Measurements from ENCODE around the gene KRTAP2-2.
"Not testable (repeated sequence)": the region's sequence is repeated elsewhere in the genome, so short reads cannot be mapped to it uniquely, and the experiment has no call there.

The KRTAP2-2 gene

DNA sequence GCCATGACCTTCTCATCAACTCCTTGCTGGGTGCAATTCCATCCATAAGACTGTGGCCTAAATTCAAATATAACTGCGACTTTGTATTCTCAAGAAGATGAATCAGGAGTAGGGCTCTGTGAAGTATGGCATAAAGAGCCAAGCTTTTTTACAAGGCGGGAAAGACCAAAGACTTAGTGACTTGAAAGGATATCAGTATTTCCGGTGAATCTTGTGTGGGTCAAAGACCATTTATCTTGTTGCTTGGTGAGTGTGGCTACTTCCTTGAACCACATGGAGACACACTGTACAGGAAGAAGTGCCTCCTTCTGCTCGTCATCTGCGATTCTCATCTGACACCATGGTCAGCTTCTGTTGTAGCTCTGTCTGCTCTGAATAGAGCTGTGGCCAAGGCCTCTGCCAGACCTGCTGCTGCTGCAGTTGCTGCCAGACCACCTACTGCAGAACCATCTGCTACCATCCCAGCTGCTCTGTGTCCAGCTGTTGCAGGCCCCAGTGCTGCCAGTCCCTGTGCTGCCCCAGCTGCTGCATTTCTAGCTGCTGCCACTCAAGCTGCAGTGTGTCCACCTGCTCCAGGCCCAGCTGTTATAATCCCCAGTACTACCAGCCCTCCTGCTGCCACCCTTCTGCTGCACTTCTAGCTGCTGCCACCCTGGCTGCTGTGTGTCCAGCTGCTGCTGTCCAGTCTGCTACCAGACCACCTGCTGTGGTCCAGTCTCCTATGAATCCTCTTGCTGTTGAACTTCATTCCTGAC is 16.8 kb upstream of the KRTAP2-2 start:
- Histone ChIP-seq H3K4me3 (replicated peaks; ENCODE audit: low read depth, low read length) (no peak overlapping the region), H3K36me3 (ENCODE audit: control insufficient read depth, insufficient read depth, low read length) (no peaks in the 10 kb centered on the region), H3K27me3 (replicated peaks; ENCODE audit: control insufficient read depth, insufficient read depth, low read length) (no peaks in the 10 kb centered on the region)
- no peak for DNase-seq (ENCODE audit: extremely low read depth, insufficient read length)
- TF ChIP-seq CTCF (IDR thresholded peaks at IDR 0.05; ENCODE audit: insufficient read depth, low read length, poor library complexity, severe bottlenecking), result no peak

- no peaks in the 10 kb centered on the region for H3K27me3 ChIP-seq (replicated peaks; ENCODE audit: control insufficient read depth, insufficient read depth, low read length)
- H3K36me3 ChIP-seq (ENCODE audit: control insufficient read depth, insufficient read depth, low read length), result no peaks in the 10 kb centered on the region
- no peak overlapping the region for H3K4me3 ChIP-seq (replicated peaks; ENCODE audit: low read depth, low read length)
- no peak for DNase-seq (ENCODE audit: extremely low read depth, insufficient read length)
- no peak for TF ChIP-seq CTCF (IDR thresholded peaks at IDR 0.05; ENCODE audit: insufficient read depth, low read length, poor library complexity, severe bottlenecking)
These were observed 14.0 kb upstream of the KRTAP2-2 start for GRCh38 chr17:41069031-41069430.

- no peak for TF ChIP-seq CTCF (IDR thresholded peaks at IDR 0.05; ENCODE audit: insufficient read depth, low read length, poor library complexity, severe bottlenecking)
- no peak overlapping the region for H3K4me3 ChIP-seq (replicated peaks; ENCODE audit: low read depth, low read length)
- no peaks in the 10 kb centered on the region for H3K36me3 ChIP-seq (ENCODE audit: control insufficient read depth, insufficient read depth, low read length)
- no peaks in the 10 kb centered on the region for H3K27me3 ChIP-seq (replicated peaks; ENCODE audit: control insufficient read depth, insufficient read depth, low read length)
- no peak for DNase-seq (ENCODE audit: extremely low read depth, insufficient read length)
These were observed 12.3 kb upstream of the KRTAP2-2 start for GRCh38 chr17:41067281-41067680.

GRCh38 chr17:41065829-41066624 is 11.0 kb upstream of the KRTAP2-2 start, which contains the start of gene KRTAP2-4:
Gene KRTAP2-4 (minus strand): TSS chr17:41065879. CDS start chr17:41065845, 34 bp downstream.
- DNase-seq (ENCODE audit: extremely low read depth, insufficient read length), result no peak
- H3K36me3 ChIP-seq (ENCODE audit: control insufficient read depth, insufficient read depth, low read length), result no peaks in the 10 kb centered on the region
- no peak for TF ChIP-seq CTCF (IDR thresholded peaks at IDR 0.05; ENCODE audit: insufficient read depth, low read length, poor library complexity, severe bottlenecking)
- no peaks in the 10 kb centered on the region; the same call in 1 of the 2 replicates for H3K27me3 ChIP-seq (replicated peaks; ENCODE audit: control insufficient read depth, insufficient read depth, low read length)
- no peak within 1 kb of the TSS for H3K4me3 ChIP-seq (replicated peaks; ENCODE audit: low read depth, low read length)

- DNase-seq (ENCODE audit: extremely low read depth, insufficient read length); H3K4me3 ChIP-seq (replicated peaks; ENCODE audit: low read depth, low read length); H3K36me3 ChIP-seq (ENCODE audit: control insufficient read depth, insufficient read depth, low read length); H3K27me3 ChIP-seq (replicated peaks; ENCODE audit: control insufficient read depth, insufficient read depth, low read length): not testable (repeated sequence)
These were observed 10.1 kb upstream of the KRTAP2-2 start for GRCh38 chr17:41065016-41065689.

DNA sequence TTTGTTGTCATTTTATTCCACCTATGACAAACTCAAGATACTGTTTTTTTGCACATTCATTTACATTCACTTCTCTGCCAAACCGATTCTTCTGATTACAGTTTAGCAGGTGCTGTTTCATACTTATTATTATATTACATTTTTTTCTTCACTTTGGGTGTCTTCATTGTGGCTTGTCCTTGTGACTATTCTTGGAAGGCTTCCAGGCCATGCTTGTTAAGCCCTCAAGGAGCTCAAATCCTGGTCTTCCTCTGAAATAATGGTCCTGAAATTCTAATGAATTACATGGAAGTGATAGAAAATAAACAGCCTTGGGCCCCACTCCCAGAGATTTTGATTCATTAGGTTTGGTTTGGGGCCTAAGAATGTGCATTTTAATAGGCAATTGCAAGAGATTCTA is 9.3 kb upstream of the KRTAP2-2 start:
- no peak overlapping the region for H3K4me3 ChIP-seq (replicated peaks; ENCODE audit: low read depth, low read length)
- no peak for DNase-seq (ENCODE audit: extremely low read depth, insufficient read length)
- H3K36me3 ChIP-seq (ENCODE audit: control insufficient read depth, insufficient read depth, low read length), result no peaks in the 10 kb centered on the region
- H3K27me3 ChIP-seq (replicated peaks; ENCODE audit: control insufficient read depth, insufficient read depth, low read length), result no peaks in the 10 kb centered on the region; the same call in 1 of the 2 replicates
- no peak for TF ChIP-seq CTCF (IDR thresholded peaks at IDR 0.05; ENCODE audit: insufficient read depth, low read length, poor library complexity, severe bottlenecking)

All from GM06990 (cell line).